Measurements from ENCODE around the gene NRL. TPM values are rescaled to one million over a fixed set of nuclear protein-coding genes. Genes with fewer than 3 reads are reported as not detected.

Gene NRL
- total RNA-seq, 1 donor from 2014 or later = 0.54 TPM

DNA sequence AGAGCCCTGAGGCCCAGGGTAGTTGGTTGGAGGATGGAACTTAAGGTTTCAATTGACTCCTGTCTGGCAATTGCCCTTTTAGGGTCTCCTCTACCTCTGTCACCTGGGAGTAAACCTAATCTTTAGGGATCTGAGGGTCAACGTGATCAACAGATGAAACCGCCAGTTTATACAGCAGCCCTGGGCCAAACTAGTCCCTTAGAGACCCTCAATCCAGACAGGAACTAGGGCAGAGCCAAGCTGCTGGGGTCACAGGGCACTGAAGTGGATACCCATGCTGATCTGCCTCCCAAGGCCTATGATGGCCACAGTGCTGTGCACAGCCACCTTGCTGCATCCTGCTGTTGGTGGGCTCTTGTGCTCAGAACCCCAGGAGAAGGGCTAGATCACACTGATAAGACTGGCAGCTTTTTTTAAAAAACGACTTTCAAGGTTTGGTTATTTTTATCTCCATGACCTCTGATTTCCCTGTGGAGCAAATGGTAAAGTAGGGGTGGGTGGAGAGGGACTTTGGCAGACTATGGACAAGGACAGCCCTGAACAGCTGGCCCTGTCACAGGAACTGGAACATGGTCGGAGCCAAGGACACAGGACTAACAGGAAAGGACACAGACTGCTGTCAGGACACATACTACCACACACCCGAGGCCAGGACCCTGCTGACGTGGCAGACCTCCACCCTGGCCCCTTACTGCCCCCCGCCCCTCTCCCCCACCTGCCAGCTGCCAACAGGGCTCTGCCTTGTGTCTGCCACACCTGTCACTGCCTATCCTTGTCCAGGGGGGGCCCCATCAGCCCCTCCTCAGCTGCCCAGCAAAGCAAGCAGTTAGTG lies 16.2 kb upstream of the NRL start:
- H3K4me3 Mint-ChIP-seq = no peak overlapping the region
- no peak for DNase-seq (ENCODE audit: low spot score)

DNA sequence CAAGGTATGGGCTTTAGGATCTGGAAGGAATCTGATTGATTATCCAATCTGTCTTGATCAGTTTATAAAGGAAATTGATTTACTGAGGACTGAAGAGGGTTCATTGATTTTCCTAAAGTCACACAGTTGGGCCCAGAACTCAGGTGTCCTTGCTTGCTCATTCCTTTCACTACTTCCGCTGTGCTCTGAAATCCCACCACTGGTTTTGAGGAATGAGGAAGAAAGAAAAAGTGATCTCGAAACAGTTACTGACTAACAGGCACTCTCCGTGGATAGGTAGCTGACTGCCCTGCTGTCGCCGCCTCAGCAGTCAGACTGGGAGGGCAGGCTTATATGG lies 15.6 kb upstream of the NRL start, which contains the start of gene FITM1:
Gene FITM1, plus strand, starts transcription at position 280 of the 337 bp plus-strand sequence. CDS start 905 bp downstream, outside the sequence.
- Histone ChIP-seq H3K27ac (no peak within 1 kb of the TSS), H3K9ac (no peak within 1 kb of the TSS), H4K20me1 (ENCODE audit: low read depth) (no peaks in the 10 kb centered on the region), H2AFZ (replicated peaks) (no peak within 1 kb of the TSS), H3K4me3 (no peak within 1 kb of the TSS), H3K79me2 (ENCODE audit: low read depth) (no peaks in the 10 kb centered on the region), H3F3A (ENCODE audit: low read depth) (peaks cover 10% of the 10 kb centered on the region), H3K9me3 (ENCODE audit: low read depth) (no peaks in the 10 kb centered on the region), H3K36me3 (no peaks in the 10 kb centered on the region), H3K27me3 (no peaks in the 10 kb centered on the region), H3K4me1 (no peaks in the 10 kb centered on the region), H3K4me2 (no peak within 1 kb of the TSS)
- H3K4me3 Mint-ChIP-seq = no peak within 1 kb of the TSS
- H3K4me1 Mint-ChIP-seq = peaks cover 3% of the 10 kb centered on the region
- TF ChIP-seq, protein P1, sequence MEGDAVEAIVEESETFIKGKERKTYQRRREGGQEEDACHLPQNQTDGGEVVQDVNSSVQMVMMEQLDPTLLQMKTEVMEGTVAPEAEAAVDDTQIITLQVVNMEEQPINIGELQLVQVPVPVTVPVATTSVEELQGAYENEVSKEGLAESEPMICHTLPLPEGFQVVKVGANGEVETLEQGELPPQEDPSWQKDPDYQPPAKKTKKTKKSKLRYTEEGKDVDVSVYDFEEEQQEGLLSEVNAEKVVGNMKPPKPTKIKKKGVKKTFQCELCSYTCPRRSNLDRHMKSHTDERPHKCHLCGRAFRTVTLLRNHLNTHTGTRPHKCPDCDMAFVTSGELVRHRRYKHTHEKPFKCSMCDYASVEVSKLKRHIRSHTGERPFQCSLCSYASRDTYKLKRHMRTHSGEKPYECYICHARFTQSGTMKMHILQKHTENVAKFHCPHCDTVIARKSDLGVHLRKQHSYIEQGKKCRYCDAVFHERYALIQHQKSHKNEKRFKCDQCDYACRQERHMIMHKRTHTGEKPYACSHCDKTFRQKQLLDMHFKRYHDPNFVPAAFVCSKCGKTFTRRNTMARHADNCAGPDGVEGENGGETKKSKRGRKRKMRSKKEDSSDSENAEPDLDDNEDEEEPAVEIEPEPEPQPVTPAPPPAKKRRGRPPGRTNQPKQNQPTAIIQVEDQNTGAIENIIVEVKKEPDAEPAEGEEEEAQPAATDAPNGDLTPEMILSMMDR (IDR thresholded peaks at IDR 0.05) = no peak
- TF ChIP-seq EZH2phosphoT487 (IDR thresholded peaks at IDR 0.05) = no peak
- no peak for TF ChIP-seq EZH2 (IDR thresholded peaks at IDR 0.05)
- DNase-seq (ENCODE audit: low spot score) = no peak
- no peaks in the 10 kb centered on the region for H3K9me3 Mint-ChIP-seq
- H3K27me3 Mint-ChIP-seq (ENCODE audit: insufficient read depth, low read depth) = peaks cover 4% of the 10 kb centered on the region
- no peak within 1 kb of the TSS for H3K27ac Mint-ChIP-seq
- H3K36me3 Mint-ChIP-seq = no peaks in the 10 kb centered on the region

More for the DNA sequence above, 16.2 kb upstream of the NRL start:
- no peak overlapping the region for H3K9ac ChIP-seq
- no peak overlapping the region for H3K4me3 ChIP-seq
- no peaks in the 10 kb centered on the region for H3K9me3 ChIP-seq (ENCODE audit: low read depth)
- no peak overlapping the region for H2AFZ ChIP-seq (replicated peaks)
- no peak overlapping the region for H3K4me2 ChIP-seq
- H3K79me2 ChIP-seq (ENCODE audit: low read depth) = no peaks in the 10 kb centered on the region
- H3K27me3 ChIP-seq = no peaks in the 10 kb centered on the region
- H3K36me3 ChIP-seq = no peaks in the 10 kb centered on the region
- H3K4me1 ChIP-seq = no peaks in the 10 kb centered on the region
- H3K36me3 Mint-ChIP-seq = no peaks in the 10 kb centered on the region
- TF ChIP-seq EZH2phosphoT487 (IDR thresholded peaks at IDR 0.05) (no peak), EZH2 (IDR thresholded peaks at IDR 0.05) (no peak)
- TF ChIP-seq, protein P1 (IDR thresholded peaks at IDR 0.05) = no peak
- peaks cover 5% of the 10 kb centered on the region for H3K4me1 Mint-ChIP-seq
- H3K27ac ChIP-seq = no peak overlapping the region
- peaks cover 4% of the 10 kb centered on the region for H3K27me3 Mint-ChIP-seq (ENCODE audit: insufficient read depth, low read depth)
- H4K20me1 ChIP-seq (ENCODE audit: low read depth) = no peaks in the 10 kb centered on the region
- no peak overlapping the region for H3K27ac Mint-ChIP-seq
- no peaks in the 10 kb centered on the region for H3K9me3 Mint-ChIP-seq
- H3F3A ChIP-seq (ENCODE audit: low read depth) = peaks cover 13% of the 10 kb centered on the region

DNA sequence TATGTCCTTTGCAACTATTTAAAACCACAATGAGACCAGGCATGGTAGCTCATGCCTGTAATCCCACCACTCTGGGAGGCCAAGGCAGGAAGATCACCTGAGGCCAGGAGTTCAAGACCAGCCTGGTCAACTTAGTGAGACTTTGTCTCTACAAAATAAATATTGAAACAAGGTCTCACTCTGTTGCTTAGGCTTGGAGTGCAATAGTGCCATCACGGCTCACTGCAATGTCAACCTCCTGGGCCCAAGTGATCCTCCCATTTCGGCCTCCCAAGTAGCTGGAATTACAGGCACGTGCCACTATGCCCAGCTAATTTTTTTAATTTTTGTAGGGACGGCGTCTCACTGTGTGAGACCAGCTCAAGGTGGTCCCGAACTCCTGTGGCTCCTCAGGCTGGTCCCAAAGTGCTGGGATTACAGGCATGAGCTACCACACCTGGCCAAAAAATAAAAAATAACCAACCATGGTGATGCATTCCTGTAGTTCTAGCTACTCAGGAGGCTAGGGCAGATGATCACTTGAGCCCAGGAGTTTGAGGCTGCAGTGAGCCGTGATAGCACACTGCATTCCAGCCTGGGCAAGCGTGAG lies 14.8 kb upstream of the NRL start:
- Mint-ChIP-seq H3K4me1 (no peaks in the 10 kb centered on the region), H3K9me3 (no peaks in the 10 kb centered on the region), H3K36me3 (no peaks in the 10 kb centered on the region), H3K27ac (no peak overlapping the region), H3K27me3 (ENCODE audit: insufficient read depth, low read depth) (peaks cover 4% of the 10 kb centered on the region), H3K4me3 (no peak overlapping the region)
- Histone ChIP-seq H3K9me3 (ENCODE audit: low read depth) (no peaks in the 10 kb centered on the region), H3K27ac (no peak overlapping the region), H3K36me3 (no peaks in the 10 kb centered on the region), H4K20me1 (ENCODE audit: low read depth) (no peaks in the 10 kb centered on the region), H3K27me3 (no peaks in the 10 kb centered on the region), H3K79me2 (ENCODE audit: low read depth) (no peaks in the 10 kb centered on the region), H2AFZ (replicated peaks) (no peak overlapping the region), H3K9ac (no peak overlapping the region), H3K4me2 (no peak overlapping the region), H3K4me1 (no peaks in the 10 kb centered on the region), H3K4me3 (no peak overlapping the region), H3F3A (ENCODE audit: low read depth) (peaks cover 4% of the 10 kb centered on the region)
- TF ChIP-seq, protein P1 (IDR thresholded peaks at IDR 0.05) = no peak
- no peak for TF ChIP-seq EZH2phosphoT487 (IDR thresholded peaks at IDR 0.05)
- TF ChIP-seq EZH2 (IDR thresholded peaks at IDR 0.05) = no peak
- DNase-seq (ENCODE audit: low spot score) = no peak
